ENCODE results near the gene CBX1.

The CBX1 gene

GRCh38 chr17:48101012-48101720 lies at the start of gene CBX1:
CBX1 (minus strand) TSS chr17:48101478; CDS start chr17:48077004, 24,474 bp downstream.
- peak; percentile 96 for DNase-seq (ENCODE audit: low read depth)

- no peak for DNase-seq (ENCODE audit: low read depth)
These were observed 49.3 kb upstream of the CBX1 start for GRCh38 chr17:48150597-48151001.

- DNase-seq (ENCODE audit: low read depth) = no peak
These were observed 48.6 kb upstream of the CBX1 start for GRCh38 chr17:48149787-48150463.

DNA sequence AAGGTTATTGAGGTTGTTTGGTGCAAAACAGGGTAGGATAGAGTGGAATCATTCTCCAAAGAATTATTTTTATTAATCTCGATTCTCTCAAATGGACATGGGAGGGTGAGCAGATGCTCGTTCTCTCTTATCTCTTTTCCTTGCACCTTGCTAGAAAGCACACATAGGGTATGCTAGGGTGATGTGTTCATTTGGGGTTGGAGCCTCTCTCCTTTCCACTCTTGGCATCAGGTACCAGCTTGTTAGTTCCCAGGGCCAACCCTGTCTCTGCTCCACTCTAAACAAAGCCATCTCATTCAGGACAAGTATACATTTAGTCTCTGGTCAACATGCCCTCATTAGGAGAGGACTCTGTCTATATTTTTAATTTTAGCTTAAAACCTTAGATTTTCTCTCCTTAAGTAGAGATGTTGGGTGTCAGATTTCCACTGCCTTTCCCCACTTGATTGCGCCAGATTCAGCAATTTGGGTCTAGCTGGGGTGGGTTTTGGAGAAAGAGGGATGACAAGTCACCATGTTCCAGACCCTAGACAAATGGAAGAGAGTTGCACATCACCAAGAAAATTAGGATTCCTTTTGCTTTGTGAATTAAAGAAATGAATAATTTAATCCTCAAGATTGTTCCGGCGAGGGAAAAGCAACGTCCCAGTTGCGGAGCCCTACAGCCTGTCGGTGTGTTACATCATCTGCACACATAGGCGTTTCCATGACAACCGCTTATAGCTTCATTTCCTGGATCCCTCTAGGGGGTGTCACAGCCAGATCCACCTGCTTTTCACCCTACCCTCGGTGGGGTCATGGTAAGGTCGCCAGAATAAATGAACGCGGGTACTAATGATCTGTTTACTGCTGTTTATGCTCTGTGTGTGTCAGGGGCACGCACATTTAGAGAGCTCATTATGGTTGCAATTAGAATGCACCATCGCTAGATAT lies 47.8 kb upstream of the CBX1 start:
- no peak for DNase-seq (ENCODE audit: low read depth)

GRCh38 chr17:48148029-48148770 lies 46.9 kb upstream of the CBX1 start:
- peak; percentile 31 for DNase-seq (ENCODE audit: low read depth)

DNA sequence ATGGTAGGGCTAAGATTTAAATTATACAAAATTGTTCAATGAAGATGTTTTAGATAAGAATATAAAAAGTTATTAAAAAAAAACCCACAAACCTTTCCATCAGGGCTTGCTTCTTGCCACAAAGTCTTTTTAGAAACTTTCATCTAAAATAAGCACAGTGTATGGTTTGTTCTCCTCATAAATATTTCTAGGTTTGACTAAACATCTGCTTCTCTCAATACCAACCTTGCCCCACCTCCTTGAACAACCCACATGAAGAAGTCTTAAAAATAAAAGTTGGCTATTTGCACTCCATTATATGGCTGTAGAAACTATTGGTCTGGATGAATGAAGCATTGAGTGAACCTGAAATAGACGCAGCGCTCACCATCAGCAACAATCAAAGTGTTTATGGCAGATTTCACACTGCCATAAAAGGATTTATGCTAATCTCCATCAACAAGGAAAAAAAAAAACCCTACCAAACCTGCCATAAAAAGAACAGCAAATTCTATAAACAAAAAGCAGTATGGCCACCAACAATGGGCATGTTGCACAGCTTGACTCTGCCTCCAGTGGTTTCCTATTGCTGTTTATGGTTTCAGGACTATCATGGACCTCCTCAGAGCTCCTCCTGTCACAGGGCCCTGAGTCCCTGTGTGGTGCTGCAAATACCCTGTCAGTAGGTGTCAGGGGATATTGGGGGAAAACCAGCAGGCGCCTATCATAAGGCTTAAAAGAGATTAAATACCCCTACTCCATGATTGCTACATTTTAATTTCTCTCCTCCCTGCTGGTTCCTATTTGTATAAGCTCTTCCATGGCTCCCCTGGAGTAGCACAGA lies 43.9 kb upstream of the CBX1 start:
- no peak for DNase-seq (ENCODE audit: low read depth)

DNA sequence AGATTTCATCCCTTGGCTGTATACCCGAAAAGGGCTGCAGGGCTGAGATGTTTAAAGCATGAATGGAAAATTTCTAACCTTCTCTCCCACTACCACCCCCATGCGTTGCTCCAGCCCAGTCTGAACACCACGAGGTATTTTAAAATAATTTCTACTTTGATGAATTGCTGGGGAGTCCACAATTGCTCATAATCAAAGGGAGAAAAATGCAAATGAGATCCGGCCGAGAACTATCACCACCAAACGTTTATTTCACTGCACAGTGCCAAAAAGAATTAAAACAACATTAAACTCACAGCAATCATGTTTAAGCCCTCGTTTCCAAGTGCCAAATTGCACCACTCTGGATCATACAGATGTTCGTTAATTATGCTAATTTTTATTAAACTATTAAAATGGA lies 43.0 kb upstream of the CBX1 start:
- DNase-seq (ENCODE audit: low read depth) = no peak

DNA sequence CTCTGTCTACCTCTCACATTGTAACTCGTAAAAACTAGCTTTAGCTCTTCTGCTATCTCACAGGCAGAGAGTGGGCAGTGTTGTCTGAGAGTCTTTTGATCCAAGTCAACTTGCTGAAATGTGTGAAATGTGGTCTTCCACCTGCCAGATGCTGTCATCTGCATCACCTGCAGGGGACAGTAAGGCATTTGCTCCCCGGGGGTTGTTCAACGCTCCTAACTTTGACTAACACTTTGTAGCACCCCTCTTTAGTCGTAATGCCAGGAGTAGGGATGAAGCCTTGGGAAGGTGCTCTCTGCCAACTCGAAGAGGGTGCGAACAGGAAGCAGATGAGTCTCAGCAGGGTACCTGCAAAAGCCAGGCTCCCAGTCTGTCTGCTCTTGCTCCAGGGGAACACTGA lies 42.4 kb upstream of the CBX1 start:
- DNase-seq (ENCODE audit: low read depth) = no peak

DNA sequence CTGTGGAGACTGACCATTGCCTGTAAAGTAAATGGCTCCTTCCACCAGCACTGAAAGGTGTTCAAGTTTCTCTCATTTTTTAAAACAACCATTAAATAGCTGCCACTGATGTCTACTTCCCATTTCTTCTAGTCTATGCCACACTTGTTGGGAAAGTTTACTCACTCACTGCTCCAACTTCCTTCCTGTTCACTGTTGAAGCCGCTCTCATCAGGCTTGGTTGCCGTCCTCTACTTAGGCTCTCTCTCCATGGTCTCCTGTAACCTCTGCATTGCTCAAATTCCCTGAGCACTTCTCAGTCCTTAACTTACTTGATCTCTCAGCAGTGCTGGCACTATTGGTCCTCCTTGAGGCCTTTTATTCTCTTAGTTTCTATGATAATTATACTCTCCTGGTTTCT lies 38.7 kb upstream of the CBX1 start:
- no peak for DNase-seq (ENCODE audit: low read depth)

DNA sequence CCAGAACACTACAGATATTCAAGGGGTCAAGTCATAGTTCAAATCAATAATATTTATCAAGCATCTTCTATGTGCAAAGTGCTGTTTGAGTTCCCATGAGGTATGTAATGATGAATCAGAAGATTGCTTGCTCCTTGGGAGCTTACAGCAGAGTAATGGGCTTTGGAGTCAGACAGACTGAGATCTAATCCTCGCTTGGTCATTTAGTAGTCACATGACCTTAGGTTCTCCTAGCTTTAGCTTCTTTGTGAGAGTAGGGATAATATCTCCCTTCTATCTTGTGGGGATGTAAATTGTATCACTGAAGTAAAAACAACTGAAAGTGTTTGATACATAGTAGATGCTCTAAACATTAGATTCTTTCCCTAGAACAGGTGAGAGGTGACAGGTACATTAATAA lies 36.4 kb upstream of the CBX1 start:
- DNase-seq (ENCODE audit: low read depth) = no peak

GRCh38 chr17:48134912-48135480 lies 33.7 kb upstream of the CBX1 start:
- DNase-seq (ENCODE audit: low read depth) = no peak

GRCh38 chr17:48132385-48132784 lies 31.1 kb upstream of the CBX1 start:
- DNase-seq (ENCODE audit: low read depth) = no peak

DNA sequence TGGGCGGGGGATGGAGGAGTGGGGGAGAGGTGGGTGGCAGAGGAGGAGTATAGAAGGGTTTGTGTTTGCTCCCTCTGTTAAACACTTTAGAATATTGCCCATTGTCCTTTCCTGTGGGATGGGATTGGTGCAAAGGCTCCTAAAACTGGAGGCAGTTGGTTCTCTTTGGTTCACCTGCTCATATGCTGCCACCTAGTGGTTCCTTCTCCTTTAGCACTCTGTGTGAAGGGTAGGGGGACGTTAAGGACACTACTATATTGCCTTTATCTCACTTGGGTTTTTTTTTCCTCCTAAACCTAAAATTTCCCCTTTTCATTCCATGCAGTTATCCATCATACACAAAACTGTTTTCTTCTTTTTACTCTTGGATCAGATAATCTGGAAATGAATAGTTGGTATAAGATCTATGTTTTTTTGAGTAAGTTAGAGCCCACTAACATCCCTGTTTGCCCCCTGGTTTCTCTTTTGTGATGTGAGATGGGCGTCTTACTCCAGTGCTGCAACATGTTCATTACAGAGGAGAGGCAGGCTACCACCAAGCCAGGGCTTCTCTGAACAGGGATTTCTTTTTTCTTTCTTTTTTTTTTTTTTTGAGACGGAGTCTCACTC lies 30.0 kb upstream of the CBX1 start:
- peak; percentile 83 for DNase-seq (ENCODE audit: low read depth)

- no peak for DNase-seq (ENCODE audit: low read depth)
These were observed 28.7 kb upstream of the CBX1 start for GRCh38 chr17:48129981-48130380.

- DNase-seq (ENCODE audit: low read depth) = no peak
These were observed 27.1 kb upstream of the CBX1 start for GRCh38 chr17:48128400-48128799.

GRCh38 chr17:48127371-48128051 lies 26.2 kb upstream of the CBX1 start:
- peak; percentile 80 for DNase-seq (ENCODE audit: low read depth)

DNA sequence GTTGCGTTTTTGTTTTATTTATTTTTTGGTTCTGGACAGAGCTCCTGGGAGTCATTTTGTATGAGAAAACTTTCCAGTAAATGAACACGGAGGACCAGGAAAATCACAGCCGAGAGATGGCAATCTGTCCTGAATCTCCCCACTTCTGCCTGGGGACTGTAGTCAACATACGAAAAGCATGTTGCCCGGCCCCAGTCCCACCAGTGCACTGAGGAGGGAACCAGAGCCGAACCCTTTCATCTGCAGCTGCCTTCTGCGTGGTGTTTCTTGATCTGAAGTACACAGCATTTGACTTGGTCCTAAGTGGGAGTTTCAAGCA lies 25.2 kb upstream of the CBX1 start:
- DNase-seq (ENCODE audit: low read depth) = no peak

- no peak for DNase-seq (ENCODE audit: low read depth)
These were observed 24.7 kb upstream of the CBX1 start for GRCh38 chr17:48125829-48126531.

DNA sequence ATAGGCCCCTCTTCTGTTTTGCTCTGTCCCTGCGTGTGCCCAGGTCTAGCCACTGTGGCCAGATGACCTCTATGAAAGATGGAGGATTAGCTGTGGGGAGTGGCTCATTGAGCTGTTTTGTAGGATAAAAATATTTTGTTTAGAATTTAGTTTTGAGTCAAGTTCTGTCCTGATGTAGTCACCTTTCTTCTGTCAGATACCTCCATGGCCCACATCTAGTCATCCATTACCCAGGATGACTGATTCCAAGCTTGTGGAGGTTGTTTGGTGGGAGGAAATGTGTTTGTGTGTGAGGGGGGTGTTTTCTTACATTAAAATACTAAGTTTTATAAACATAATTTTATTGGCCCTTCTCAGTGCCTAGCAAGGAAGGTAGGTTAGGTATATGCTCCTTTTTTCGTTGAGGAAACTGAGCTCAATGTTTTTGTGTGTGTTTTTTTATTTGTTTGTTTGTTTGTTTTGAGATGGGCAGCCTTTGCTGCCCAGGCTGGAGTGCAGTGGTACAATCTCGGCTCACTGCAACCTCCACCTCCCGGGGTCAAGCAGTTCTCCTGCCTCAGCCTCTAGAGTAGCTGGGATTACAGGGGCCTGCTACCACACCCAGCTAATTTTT lies 22.6 kb upstream of the CBX1 start:
- DNase-seq (ENCODE audit: low read depth) = no peak

Data from ELR (cell line).